ENCODE results near the gene COL4A2. TPM values are rescaled to one million over a fixed set of nuclear protein-coding genes. Genes with fewer than 3 reads are reported as not detected.

The COL4A2 gene
- total and polyA plus RNA-seq, 2 donors (not counting 1 experiment from before 2014, with no cell fraction given): 0.17 TPM; not detected in 1

GRCh38 chr13:110363010-110363409 is 55.9 kb downstream of the COL4A2 start:
- intact Hi-C loops (cut with micrococcal nuclease): no loop called here
- ATAC-seq (ENCODE audit: low read depth): no peak
- CTCF ChIA-PET: no interaction called here

GRCh38 chr13:110364081-110364480 is 57.0 kb downstream of the COL4A2 start:
- Histone ChIP-seq H2AFZ (ENCODE audit: insufficient read depth, low read depth, low read length, poor library complexity, severe bottlenecking) (no peak overlapping the region), H3K27me3 (replicated peaks in 1 of 4; ENCODE audit: control extremely low read depth in 1 of 4, control insufficient read depth in 3 of 4, insufficient read depth in 4 of 4, low read length in 3 of 4) (no peaks in the 10 kb centered on the region), H4K20me1 (ENCODE audit: control insufficient read depth, insufficient read depth, low read length, poor library complexity, severe bottlenecking) (no peaks in the 10 kb centered on the region), H3K4me2 (replicated peaks; ENCODE audit: low read depth, low read length, poor library complexity, severe bottlenecking) (no peak overlapping the region), H3K4me3 (ENCODE audit: control extremely low read depth in 1 of 5, extremely low read depth in 1 of 5, insufficient read depth in 1 of 5, low read depth in 2 of 5, low read length in 4 of 5) (no peak overlapping the region), H3K4me1 (ENCODE audit: control insufficient read depth in 2 of 2, insufficient read depth in 2 of 2, low read length in 2 of 2) (no peaks in the 10 kb centered on the region), H3K36me3 (replicated peaks in 1 of 2; ENCODE audit: control extremely low read depth in 1 of 2, control insufficient read depth in 1 of 2, extremely low read depth in 1 of 2, insufficient read depth in 2 of 2, low read length in 1 of 2) (no peaks in the 10 kb centered on the region), H3K79me2 (ENCODE audit: control insufficient read depth, insufficient read depth, low read length) (no peaks in the 10 kb centered on the region), H3K27ac (ENCODE audit: low read length in 2 of 2) (no peak overlapping the region), H3K9me3 (ENCODE audit: control extremely low read depth in 1 of 3, control insufficient read depth in 2 of 3, insufficient read depth in 1 of 3, low read length in 2 of 3) (no peaks in the 10 kb centered on the region), H3K9ac (ENCODE audit: low read length) (no peak overlapping the region)
- intact Hi-C loops (cut with micrococcal nuclease): no loop called here
- DNase-seq (no peak), ATAC-seq (ENCODE audit: low read depth) (no peak)
- Mint-ChIP-seq H3K27ac (no peak overlapping the region), H3K9me3 (ENCODE audit: insufficient read depth) (no peaks in the 10 kb centered on the region), H3K27me3 (peaks cover 5% of the 10 kb centered on the region), H3K4me3 (no peak overlapping the region), H3K4me1 (no peaks in the 10 kb centered on the region)
- TF ChIP-seq CTCF (IDR thresholded peaks at IDR 0.05): no peak
- TF ChIP-seq EZH2 (IDR thresholded peaks at IDR 0.05; ENCODE audit: borderline replicate concordance, insufficient read depth, low read depth, low read length, poor library complexity, severe bottlenecking): no peak
- 88% methylated on average over 1 of the region's 5 CpGs for WGBS (ENCODE audit: insufficient coverage)
- ChIA-PET CTCF (no interaction called here), POLR2A (no interaction called here)

More at GRCh38 chr13:110363010-110363409, 55.9 kb downstream of the COL4A2 start:
- H3K27ac Mint-ChIP-seq: no peak overlapping the region
- Histone ChIP-seq H3K4me1 (ENCODE audit: control insufficient read depth in 2 of 2, insufficient read depth in 2 of 2, low read length in 2 of 2) (no peaks in the 10 kb centered on the region), H3K4me2 (replicated peaks; ENCODE audit: low read depth, low read length, poor library complexity, severe bottlenecking) (no peak overlapping the region), H3K27ac (ENCODE audit: low read length in 2 of 2) (no peak overlapping the region), H3K79me2 (ENCODE audit: control insufficient read depth, insufficient read depth, low read length) (no peaks in the 10 kb centered on the region), H3K9ac (ENCODE audit: low read length) (no peak overlapping the region), H3K4me3 (ENCODE audit: control extremely low read depth in 1 of 5, extremely low read depth in 1 of 5, insufficient read depth in 1 of 5, low read depth in 2 of 5, low read length in 4 of 5) (no peak overlapping the region), H3K36me3 (replicated peaks in 1 of 2; ENCODE audit: control extremely low read depth in 1 of 2, control insufficient read depth in 1 of 2, extremely low read depth in 1 of 2, insufficient read depth in 2 of 2, low read length in 1 of 2) (no peaks in the 10 kb centered on the region), H4K20me1 (ENCODE audit: control insufficient read depth, insufficient read depth, low read length, poor library complexity, severe bottlenecking) (no peaks in the 10 kb centered on the region), H3K9me3 (ENCODE audit: control extremely low read depth in 1 of 3, control insufficient read depth in 2 of 3, insufficient read depth in 1 of 3, low read length in 2 of 3) (no peaks in the 10 kb centered on the region), H3K27me3 (replicated peaks in 1 of 4; ENCODE audit: control extremely low read depth in 1 of 4, control insufficient read depth in 3 of 4, insufficient read depth in 4 of 4, low read length in 3 of 4) (no peaks in the 10 kb centered on the region), H2AFZ (ENCODE audit: insufficient read depth, low read depth, low read length, poor library complexity, severe bottlenecking) (no peak overlapping the region)
- 73% methylated on average over 7 of the region's 8 CpGs for WGBS (ENCODE audit: insufficient coverage)
- no peak for DNase-seq
- H3K9me3 Mint-ChIP-seq (ENCODE audit: insufficient read depth): no peaks in the 10 kb centered on the region
- H3K4me1 Mint-ChIP-seq: no peaks in the 10 kb centered on the region
- H3K27me3 Mint-ChIP-seq: peaks cover 5% of the 10 kb centered on the region
- POLR2A ChIA-PET: no interaction called here
- TF ChIP-seq EZH2 (IDR thresholded peaks at IDR 0.05; ENCODE audit: borderline replicate concordance, insufficient read depth, low read depth, low read length, poor library complexity, severe bottlenecking) (no peak), CTCF (IDR thresholded peaks at IDR 0.05) (no peak)
- H3K4me3 Mint-ChIP-seq: no peak overlapping the region

Data from B cell (primary cell).